Stimulated activated naive CD8-positive, alpha-beta T cell treated with anti-CD3 and anti-CD28 coated beads, Interleukin-15, Interleukin-2, amounts not matched to agents 100 ng/mL and 50 ng/mL, for 24 hours (primary cell): ENCODE results near the gene GNG4.
"Not testable (repeated sequence)": the region's sequence is repeated elsewhere in the genome, so short reads cannot be mapped to it uniquely, and the experiment has no call there.

Experiments
- H3K27ac Mint-ChIP-seq: one replicate; pipeline ENCODE4 v1.8.0; 2021; ENCODE audit warnings: mild to moderate bottlenecking, mixed read lengths
- H3K27me3 Mint-ChIP-seq: one replicate; pipeline ENCODE4 v1.8.0; 2021; ENCODE audit warnings: mixed read lengths
- H3K36me3 Mint-ChIP-seq: one replicate; pipeline ENCODE4 v1.8.0; 2021; ENCODE audit warnings: low read depth, mixed read lengths
- H3K4me1 Mint-ChIP-seq: one replicate; pipeline ENCODE4 v1.8.0; 2021; ENCODE audit warnings: low read depth, mixed read lengths
- H3K4me3 Mint-ChIP-seq: one replicate; pipeline ENCODE4 v1.8.0; 2021; ENCODE audit warnings: mild to moderate bottlenecking, mixed read lengths
- H3K9me3 Mint-ChIP-seq: one replicate; pipeline ENCODE4 v1.8.0; 2021; ENCODE audit warnings: mixed read lengths

Gene GNG4

GRCh38 chr1:235642011-235642942 is 7.3 kb downstream of the GNG4 start:
- Mint-ChIP-seq H3K4me1 (peaks cover 41% of the 10 kb centered on the region), H3K4me3 (peak overlapping the region; percentile 72), H3K9me3 (no peaks in the 10 kb centered on the region), H3K27ac (peak overlapping the region; percentile 84), H3K27me3 (peaks cover 40% of the 10 kb centered on the region), H3K36me3 (no peaks in the 10 kb centered on the region)

GRCh38 chr1:235640580-235640979 is 9.0 kb downstream of the GNG4 start:
- no peaks in the 10 kb centered on the region for H3K9me3 Mint-ChIP-seq
- no peak overlapping the region for H3K4me3 Mint-ChIP-seq
- peaks cover 37% of the 10 kb centered on the region for H3K4me1 Mint-ChIP-seq
- no peak overlapping the region for H3K27ac Mint-ChIP-seq
- peaks cover 24% of the 10 kb centered on the region for H3K27me3 Mint-ChIP-seq
- H3K36me3 Mint-ChIP-seq: no peaks in the 10 kb centered on the region

GRCh38 chr1:235639226-235640205 is 10.1 kb downstream of the GNG4 start:
- no peak overlapping the region for H3K27ac Mint-ChIP-seq
- no peaks in the 10 kb centered on the region for H3K36me3 Mint-ChIP-seq
- peaks cover 18% of the 10 kb centered on the region for H3K27me3 Mint-ChIP-seq
- no peak overlapping the region for H3K4me3 Mint-ChIP-seq
- no peaks in the 10 kb centered on the region for H3K9me3 Mint-ChIP-seq
- H3K4me1 Mint-ChIP-seq: peaks cover 35% of the 10 kb centered on the region

GRCh38 chr1:235638612-235639011 is 11.0 kb downstream of the GNG4 start:
- not testable (repeated sequence) for H3K36me3 Mint-ChIP-seq, H3K4me3 Mint-ChIP-seq, H3K27ac Mint-ChIP-seq, H3K9me3 Mint-ChIP-seq, H3K27me3 Mint-ChIP-seq
- peaks cover 26% of the 10 kb centered on the region for H3K4me1 Mint-ChIP-seq

GRCh38 chr1:235637756-235638534 is 11.6 kb downstream of the GNG4 start:
- H3K36me3 Mint-ChIP-seq: no peaks in the 10 kb centered on the region
- H3K4me3 Mint-ChIP-seq: no peak overlapping the region

GRCh38 chr1:235635938-235636662 is 13.5 kb downstream of the GNG4 start:
- H3K27ac Mint-ChIP-seq: no peak overlapping the region
- no peaks in the 10 kb centered on the region for H3K9me3 Mint-ChIP-seq
- peaks cover 7% of the 10 kb centered on the region for H3K27me3 Mint-ChIP-seq
- H3K4me1 Mint-ChIP-seq: peaks cover 11% of the 10 kb centered on the region
- no peak overlapping the region for H3K4me3 Mint-ChIP-seq
- H3K36me3 Mint-ChIP-seq: no peaks in the 10 kb centered on the region

More at GRCh38 chr1:235637756-235638534, 11.6 kb downstream of the GNG4 start:
- Mint-ChIP-seq H3K9me3 (no peaks in the 10 kb centered on the region), H3K27ac (no peak overlapping the region), H3K4me1 (peaks cover 22% of the 10 kb centered on the region), H3K27me3 (peaks cover 3% of the 10 kb centered on the region)

GRCh38 chr1:235632506-235633401 is 16.8 kb downstream of the GNG4 start:
- H3K4me3 Mint-ChIP-seq: no peak overlapping the region
- H3K27ac Mint-ChIP-seq: no peak overlapping the region
- H3K27me3 Mint-ChIP-seq: peaks cover 9% of the 10 kb centered on the region
- no peaks in the 10 kb centered on the region for H3K9me3 Mint-ChIP-seq
- no peaks in the 10 kb centered on the region for H3K36me3 Mint-ChIP-seq
- H3K4me1 Mint-ChIP-seq: peaks cover 8% of the 10 kb centered on the region

- Mint-ChIP-seq H3K4me1 (peaks cover 8% of the 10 kb centered on the region), H3K36me3 (no peaks in the 10 kb centered on the region), H3K9me3 (no peaks in the 10 kb centered on the region), H3K27me3 (peaks cover 9% of the 10 kb centered on the region), H3K4me3 (no peak overlapping the region), H3K27ac (no peak overlapping the region)
Observed at GRCh38 chr1:235631816-235632215, 17.8 kb downstream of the GNG4 start.

- no peak overlapping the region for H3K27ac Mint-ChIP-seq
- H3K27me3 Mint-ChIP-seq: peaks cover 17% of the 10 kb centered on the region
- no peaks in the 10 kb centered on the region for H3K36me3 Mint-ChIP-seq
- H3K4me1 Mint-ChIP-seq: peaks cover 11% of the 10 kb centered on the region
- H3K9me3 Mint-ChIP-seq: no peaks in the 10 kb centered on the region
- no peak overlapping the region for H3K4me3 Mint-ChIP-seq
Observed at GRCh38 chr1:235628316-235629005, 21.1 kb downstream of the GNG4 start.

- Mint-ChIP-seq H3K4me3 (no peak overlapping the region), H3K9me3 (no peaks in the 10 kb centered on the region), H3K36me3 (no peaks in the 10 kb centered on the region), H3K4me1 (peaks cover 4% of the 10 kb centered on the region), H3K27ac (no peak overlapping the region), H3K27me3 (peaks cover 12% of the 10 kb centered on the region)
Observed at GRCh38 chr1:235625831-235626230, 23.8 kb downstream of the GNG4 start.

- Mint-ChIP-seq H3K9me3 (no peaks in the 10 kb centered on the region), H3K27me3 (peaks cover 12% of the 10 kb centered on the region)
Observed at GRCh38 chr1:235625340-235625739, 24.2 kb downstream of the GNG4 start.

GRCh38 chr1:235624721-235625333 is 24.8 kb downstream of the GNG4 start:
- H3K27me3 Mint-ChIP-seq: peaks cover 12% of the 10 kb centered on the region
- H3K36me3 Mint-ChIP-seq: no peaks in the 10 kb centered on the region
- no peak overlapping the region for H3K27ac Mint-ChIP-seq
- H3K4me3 Mint-ChIP-seq: no peak overlapping the region
- H3K9me3 Mint-ChIP-seq: no peaks in the 10 kb centered on the region
- H3K4me1 Mint-ChIP-seq: peaks cover 4% of the 10 kb centered on the region

More at GRCh38 chr1:235625340-235625739, 24.2 kb downstream of the GNG4 start:
- Mint-ChIP-seq H3K4me1 (peaks cover 4% of the 10 kb centered on the region), H3K36me3 (no peaks in the 10 kb centered on the region), H3K27ac (no peak overlapping the region), H3K4me3 (no peak overlapping the region)
